Measurements from ENCODE around the gene RSPO3.
"Not testable (repeated sequence)": the region's sequence is repeated elsewhere in the genome, so short reads cannot be mapped to it uniquely, and the experiment has no call there.

Gene RSPO3

DNA sequence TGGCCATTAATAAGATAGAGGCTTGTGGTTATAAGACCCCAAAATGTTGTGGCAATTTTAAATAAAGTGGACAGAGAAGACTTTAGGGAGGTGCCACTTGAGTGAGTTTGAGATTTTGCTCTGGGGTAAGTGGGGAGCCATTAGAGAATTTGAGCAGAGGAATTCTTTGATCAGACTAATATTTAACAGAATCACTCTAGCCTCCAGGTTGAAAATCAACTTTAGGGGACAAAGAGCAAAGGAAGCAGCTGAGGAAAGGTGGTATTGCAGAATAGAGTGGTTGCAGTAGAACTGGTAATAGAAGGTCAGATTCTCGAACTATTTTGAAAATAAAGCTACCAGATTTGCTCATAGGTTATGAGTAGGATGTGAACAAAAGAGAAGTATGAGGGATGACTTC is 97.5 kb downstream of the RSPO3 start:
- TF ChIP-seq, protein P1, sequence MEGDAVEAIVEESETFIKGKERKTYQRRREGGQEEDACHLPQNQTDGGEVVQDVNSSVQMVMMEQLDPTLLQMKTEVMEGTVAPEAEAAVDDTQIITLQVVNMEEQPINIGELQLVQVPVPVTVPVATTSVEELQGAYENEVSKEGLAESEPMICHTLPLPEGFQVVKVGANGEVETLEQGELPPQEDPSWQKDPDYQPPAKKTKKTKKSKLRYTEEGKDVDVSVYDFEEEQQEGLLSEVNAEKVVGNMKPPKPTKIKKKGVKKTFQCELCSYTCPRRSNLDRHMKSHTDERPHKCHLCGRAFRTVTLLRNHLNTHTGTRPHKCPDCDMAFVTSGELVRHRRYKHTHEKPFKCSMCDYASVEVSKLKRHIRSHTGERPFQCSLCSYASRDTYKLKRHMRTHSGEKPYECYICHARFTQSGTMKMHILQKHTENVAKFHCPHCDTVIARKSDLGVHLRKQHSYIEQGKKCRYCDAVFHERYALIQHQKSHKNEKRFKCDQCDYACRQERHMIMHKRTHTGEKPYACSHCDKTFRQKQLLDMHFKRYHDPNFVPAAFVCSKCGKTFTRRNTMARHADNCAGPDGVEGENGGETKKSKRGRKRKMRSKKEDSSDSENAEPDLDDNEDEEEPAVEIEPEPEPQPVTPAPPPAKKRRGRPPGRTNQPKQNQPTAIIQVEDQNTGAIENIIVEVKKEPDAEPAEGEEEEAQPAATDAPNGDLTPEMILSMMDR (conservative IDR thresholded peaks at IDR 0.05), result no peak
- no peak overlapping the region for H3K27ac ChIP-seq

DNA sequence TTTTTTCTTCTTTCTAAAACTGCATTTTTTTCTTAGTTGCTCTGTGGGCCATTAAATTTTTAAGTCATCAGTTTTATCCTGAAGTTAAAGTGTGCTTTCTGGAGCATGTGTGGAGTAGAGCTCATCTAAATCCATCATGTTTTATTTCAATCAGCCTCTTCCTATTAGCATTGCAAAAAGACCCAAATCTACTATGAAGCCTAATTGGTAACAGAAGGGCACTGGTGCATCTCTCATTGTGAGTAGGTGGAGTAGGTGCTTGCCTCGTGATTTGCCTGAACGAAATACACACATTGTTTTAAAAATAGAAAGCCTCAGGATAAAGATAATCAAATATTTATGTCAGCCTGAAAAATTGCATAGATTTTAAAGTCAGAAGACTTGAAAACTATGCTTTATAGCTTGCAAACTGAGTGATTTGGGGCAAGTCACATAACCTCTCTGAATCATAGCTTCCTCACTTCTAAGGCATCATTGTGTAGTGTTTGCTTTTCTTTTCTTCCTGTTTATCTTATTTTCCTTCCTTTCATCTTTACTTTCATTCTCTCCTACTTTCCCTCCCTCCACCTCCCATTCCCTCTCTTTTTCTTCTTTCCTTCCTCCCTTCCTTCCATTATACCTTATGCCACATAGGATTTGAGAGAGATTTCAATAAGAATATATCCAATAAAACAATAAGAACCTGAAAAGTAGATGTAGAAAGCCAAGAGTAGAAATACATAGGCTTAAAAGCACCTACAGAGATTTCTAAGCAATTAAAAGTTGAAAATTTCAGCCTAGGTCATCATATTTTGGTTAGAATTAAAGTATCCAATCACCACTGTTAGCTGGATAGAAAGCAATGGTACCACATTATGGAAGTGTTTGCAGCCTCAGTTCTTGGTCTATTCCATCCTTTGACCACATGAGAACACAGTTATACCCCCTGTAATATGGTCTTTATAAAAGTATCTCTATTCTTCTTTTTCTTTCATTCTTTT is 98.6 kb downstream of the RSPO3 start:
- H3K27ac ChIP-seq, result no peak overlapping the region
- TF ChIP-seq, protein P1 (conservative IDR thresholded peaks at IDR 0.05), result no peak

DNA sequence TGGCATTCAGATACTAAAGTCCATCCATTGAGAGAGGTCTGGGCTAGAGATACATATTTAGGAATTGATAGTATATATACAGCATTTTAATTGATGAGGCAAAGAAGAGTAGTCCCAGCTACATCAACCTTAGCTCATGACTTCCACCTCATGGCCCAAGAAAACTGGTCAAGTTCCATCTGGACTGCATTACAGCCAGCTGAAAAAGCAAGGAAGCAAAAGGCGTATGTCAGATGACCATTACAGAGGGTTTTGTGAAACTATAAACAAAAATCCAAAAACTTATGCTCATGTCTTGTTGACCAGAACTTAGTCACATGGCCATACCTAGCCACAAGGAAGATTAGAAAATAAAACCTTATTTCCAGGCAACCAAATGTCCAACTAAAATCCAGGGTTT is 101.4 kb downstream of the RSPO3 start:
- H3K27ac ChIP-seq, result no peak overlapping the region
- TF ChIP-seq, protein P1 (conservative IDR thresholded peaks at IDR 0.05), result no peak

GRCh38 chr6:127221201-127221600 is 102.7 kb downstream of the RSPO3 start:
- TF ChIP-seq, protein P1 (conservative IDR thresholded peaks at IDR 0.05), result no peak
- H3K27ac ChIP-seq, result no peak overlapping the region

GRCh38 chr6:127222418-127222817 is 103.9 kb downstream of the RSPO3 start:
- TF ChIP-seq, protein P1 (conservative IDR thresholded peaks at IDR 0.05), result no peak
- H3K27ac ChIP-seq, result no peak overlapping the region

DNA sequence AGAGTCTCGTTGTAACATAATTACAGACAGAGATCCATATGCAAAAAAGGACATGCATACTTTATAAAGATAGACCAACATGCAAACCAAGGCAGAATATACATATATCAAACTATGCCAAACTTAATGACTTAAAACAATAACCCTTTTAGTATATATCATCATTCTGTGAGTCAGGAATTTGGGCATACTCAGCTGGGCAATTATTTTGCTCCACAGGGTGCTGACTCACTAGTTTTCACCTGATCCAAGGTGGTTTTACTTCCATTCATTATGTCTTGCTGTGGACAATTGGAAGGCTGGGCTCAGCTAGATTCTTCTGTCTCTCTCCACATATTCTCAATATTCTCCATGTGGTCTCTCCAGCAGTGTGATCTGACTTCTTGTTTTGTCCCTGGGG is 107.0 kb downstream of the RSPO3 start:
- TF ChIP-seq, protein P1 (conservative IDR thresholded peaks at IDR 0.05), result no peak
- no peak overlapping the region for H3K27ac ChIP-seq

DNA sequence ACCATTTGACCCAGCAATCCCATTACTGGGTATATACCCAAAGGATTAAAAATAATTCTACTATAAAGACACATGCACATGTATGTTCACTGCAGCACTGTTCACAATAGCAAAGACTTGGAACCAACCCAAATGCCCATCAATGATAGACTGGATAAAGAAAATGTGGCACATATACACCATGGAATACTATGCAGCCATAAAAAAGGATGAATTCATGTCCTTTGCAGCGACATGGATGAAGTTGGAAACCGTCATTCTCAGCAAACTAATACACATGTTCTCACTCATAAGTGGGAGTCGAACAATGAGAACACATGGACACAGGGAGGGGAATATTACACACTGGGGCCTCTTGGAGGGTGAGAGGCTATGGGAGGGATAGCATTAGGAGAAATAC is 115.3 kb downstream of the RSPO3 start:
- not testable (repeated sequence) for H3K27ac ChIP-seq

DNA sequence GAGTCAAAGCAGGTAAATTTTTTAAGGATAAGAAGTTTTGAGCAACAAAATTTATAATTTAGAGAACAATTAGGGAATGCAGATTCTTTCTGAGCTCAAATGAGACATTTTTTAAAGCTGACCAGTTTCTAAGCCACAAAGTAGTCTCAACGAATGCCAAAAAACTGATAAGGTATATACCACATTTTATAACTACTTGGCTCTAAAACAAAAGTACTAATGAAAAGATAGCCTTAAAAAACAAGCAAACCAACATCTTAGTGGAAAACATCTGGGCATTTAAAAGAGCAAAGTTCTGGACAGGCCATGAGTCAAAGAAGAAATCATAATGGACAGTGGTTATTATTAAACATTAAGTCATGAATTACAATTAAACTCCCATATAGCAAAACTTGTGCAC is 125.0 kb downstream of the RSPO3 start:
- TF ChIP-seq, protein P1 (conservative IDR thresholded peaks at IDR 0.05), result no peak

More for the DNA sequence above, 125.0 kb downstream of the RSPO3 start:
- no peak overlapping the region for H3K27ac ChIP-seq

All from VCaP (cell line).